K562 (cell line): ENCODE results near the gene SCAPER. TPM values are rescaled to one million over a fixed set of nuclear protein-coding genes. Genes with fewer than 3 reads are reported as not detected.

Source experiments
- AFF4 ChIP-seq: sonication (generic); formaldehyde crosslinking; IDR thresholded peaks from 2 replicates; pipeline ENCODE4 v1.8.0; 2023; ENCODE audit warnings: mild to moderate bottlenecking, missing genetic modification reagents
- ATF2 ChIP-seq: sonication (generic); formaldehyde crosslinking; IDR thresholded peaks from 2 replicates; pipeline ENCODE4 v1.8.1; 2022; ENCODE audit warnings: missing genetic modification reagents
- E2F5 ChIP-seq: sonication (generic); formaldehyde crosslinking; IDR thresholded peaks from 2 replicates; pipeline ENCODE4 v1.8.0; 2022; ENCODE audit warnings: mild to moderate bottlenecking, missing genetic modification reagents
- KAT7 ChIP-seq: sonication (generic); formaldehyde crosslinking; IDR thresholded peaks from 2 replicates; pipeline ENCODE4 v1.8.0; 2022; ENCODE audit warnings: missing genetic modification reagents, mild to moderate bottlenecking, borderline replicate concordance
- MEF2A ChIP-seq: IDR thresholded peaks from 2 replicates; pipeline ENCODE4 v1.6.1; 2011; ENCODE audit warnings: low read depth, mild to moderate bottlenecking, low read length, moderate library complexity; ENCODE audit not compliant: control insufficient read depth
- NR4A1 ChIP-seq, 2 experiments: fragments of 250-450 bp in 1 of 2; fragments of 450-650 bp in 1 of 2; sonication (Bioruptor Pico) in 1 of 2; IDR thresholded peaks; 2 replicates each; pipeline versions ENCODE4 v1.4.0 to v1.6.1; 2016 to 2020; ENCODE audit warnings: mild to moderate bottlenecking in 2 of 2, missing compliant biosample characterization in 1 of 2, missing genetic modification characterization in 1 of 2, moderate library complexity in 1 of 2
- PRMT5 ChIP-seq: sonication (generic); formaldehyde crosslinking; IDR thresholded peaks from 2 replicates; pipeline ENCODE4 v1.5.0; 2020; ENCODE audit warnings: missing genetic modification reagents
- SP2 ChIP-seq: IDR thresholded peaks from 2 replicates; pipeline ENCODE4 v1.6.1; 2011; ENCODE audit warnings: mild to moderate bottlenecking, low read depth, low read length, moderate library complexity; ENCODE audit not compliant: poor library complexity, severe bottlenecking; ENCODE audit errors: extremely low read depth
- ZNF140 ChIP-seq: fragments of 250-450 bp; sonication (Bioruptor Pico); IDR thresholded peaks from 2 replicates; pipeline ENCODE4 v1.8.0; 2021; ENCODE audit warnings: moderate library complexity, mild to moderate bottlenecking, inconsistent platforms
- ZNF197 ChIP-seq: fragments of 200-800 bp; sonication (Bioruptor generic); IDR thresholded peaks from 2 replicates; pipeline ENCODE4 v1.6.1; 2016; ENCODE audit warnings: low read depth, missing genetic modification characterization, missing compliant biosample characterization
- ZNF232 ChIP-seq: sonication (generic); formaldehyde crosslinking; IDR thresholded peaks from 2 replicates; pipeline ENCODE4 v1.8.0; 2022; ENCODE audit warnings: mild to moderate bottlenecking, missing genetic modification reagents
- ZNF354B ChIP-seq: fragments of 250-450 bp; sonication (Bioruptor Pico); IDR thresholded peaks from 2 replicates; pipeline ENCODE4 v1.4.0; 2020
- polyA plus RNA-seq, 8 experiments: library from polyadenylated mRNA; depleted of rRNA in 4 of 8; stranded (reverse) in 5 of 8; unstranded in 3 of 8; fragments of >200 nt; fragmentation: Nextera tagmentation in 2 of 8; fragmentation: Illumina TruSeq in 1 of 8; extraction: Ambion mirVana in 2 of 8; extraction: Trizol in 1 of 8; gene quantifications; 2 replicates each; pipeline versions ENCODE4 v1.2.1 to v1.2.3, GENCODE V29; 2011 to 2014; ENCODE audit warnings: inconsistent platforms in 1 of 8, missing spikeins in 1 of 8
- total RNA-seq, 7 experiments: library from RNA; depleted of rRNA in 6 of 7; stranded (reverse); fragments of >200 nt in 6 of 7; fragmentation: Illumina TruSeq in 2 of 7; extraction: Trizol in 2 of 7; gene quantifications; 2 replicates each; pipeline versions ENCODE4 v1.2.1 to v1.2.3, GENCODE V29; 2011 to 2021; ENCODE audit warnings: low replicate concordance in 1 of 7
- TF ChIP-seq, protein P1 (sequence below), 2 experiments: fragments of 450-650 bp in 1 of 2; sonication (generic) in 1 of 2; formaldehyde crosslinking; conservative IDR thresholded peaks; 2 replicates each; pipeline versions ENCODE4 v1.4.0 to v1.8.1; 2020 to 2022; ENCODE audit warnings: mild to moderate bottlenecking in 1 of 2, missing genetic modification reagents in 1 of 2
- TF ChIP-seq, protein P2 (sequence below): sonication (generic); formaldehyde crosslinking; IDR thresholded peaks from 2 replicates; pipeline ENCODE4 v1.8.1; 2022; ENCODE audit warnings: missing genetic modification reagents
- TF ChIP-seq, protein P3 (sequence below): fragments of 200-800 bp; sonication (Bioruptor generic); IDR thresholded peaks from 2 replicates; pipeline ENCODE4 v1.6.1; 2017; ENCODE audit warnings: missing genetic modification characterization, missing compliant biosample characterization

SCAPER gene
- total and polyA plus RNA-seq, 9 of the 15 experiments (the other 6 are each of a cell fraction or from before 2014, with no cell fraction given): 1.3 to 5.7 (median 3.2) TPM

- TF ChIP-seq ZNF354B (CRISPR knock-in tag) (no peak), ZNF140 (CRISPR knock-in tag) (no peak), PRMT5 (CRISPR knock-in tag) (no peak), KAT7 (CRISPR knock-in tag) (no peak), ZNF232 (CRISPR knock-in tag) (no peak), E2F5 (CRISPR knock-in tag) (no peak), MEF2A (no peak), NR4A1 (CRISPR knock-in tag; IDR thresholded peaks at IDR 0.05) (no peak), NR4A1 (tag; IDR thresholded peaks at IDR 0.05) (no peak), ZNF197 (CRISPR knock-in tag) (no peak), AFF4 (CRISPR knock-in tag) (no peak), SP2 (peak; percentile 70), ATF2 (CRISPR knock-in tag) (no peak)
- TF ChIP-seq, protein P1, sequence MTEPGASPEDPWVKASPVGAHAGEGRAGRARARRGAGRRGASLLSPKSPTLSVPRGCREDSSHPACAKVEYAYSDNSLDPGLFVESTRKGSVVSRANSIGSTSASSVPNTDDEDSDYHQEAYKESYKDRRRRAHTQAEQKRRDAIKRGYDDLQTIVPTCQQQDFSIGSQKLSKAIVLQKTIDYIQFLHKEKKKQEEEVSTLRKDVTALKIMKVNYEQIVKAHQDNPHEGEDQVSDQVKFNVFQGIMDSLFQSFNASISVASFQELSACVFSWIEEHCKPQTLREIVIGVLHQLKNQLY (CRISPR knock-in tag; conservative IDR thresholded peaks at IDR 0.05): no peak
- TF ChIP-seq, protein P2, sequence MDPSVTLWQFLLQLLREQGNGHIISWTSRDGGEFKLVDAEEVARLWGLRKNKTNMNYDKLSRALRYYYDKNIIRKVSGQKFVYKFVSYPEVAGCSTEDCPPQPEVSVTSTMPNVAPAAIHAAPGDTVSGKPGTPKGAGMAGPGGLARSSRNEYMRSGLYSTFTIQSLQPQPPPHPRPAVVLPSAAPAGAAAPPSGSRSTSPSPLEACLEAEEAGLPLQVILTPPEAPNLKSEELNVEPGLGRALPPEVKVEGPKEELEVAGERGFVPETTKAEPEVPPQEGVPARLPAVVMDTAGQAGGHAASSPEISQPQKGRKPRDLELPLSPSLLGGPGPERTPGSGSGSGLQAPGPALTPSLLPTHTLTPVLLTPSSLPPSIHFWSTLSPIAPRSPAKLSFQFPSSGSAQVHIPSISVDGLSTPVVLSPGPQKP (CRISPR knock-in tag): no peak
- TF ChIP-seq, protein P3, sequence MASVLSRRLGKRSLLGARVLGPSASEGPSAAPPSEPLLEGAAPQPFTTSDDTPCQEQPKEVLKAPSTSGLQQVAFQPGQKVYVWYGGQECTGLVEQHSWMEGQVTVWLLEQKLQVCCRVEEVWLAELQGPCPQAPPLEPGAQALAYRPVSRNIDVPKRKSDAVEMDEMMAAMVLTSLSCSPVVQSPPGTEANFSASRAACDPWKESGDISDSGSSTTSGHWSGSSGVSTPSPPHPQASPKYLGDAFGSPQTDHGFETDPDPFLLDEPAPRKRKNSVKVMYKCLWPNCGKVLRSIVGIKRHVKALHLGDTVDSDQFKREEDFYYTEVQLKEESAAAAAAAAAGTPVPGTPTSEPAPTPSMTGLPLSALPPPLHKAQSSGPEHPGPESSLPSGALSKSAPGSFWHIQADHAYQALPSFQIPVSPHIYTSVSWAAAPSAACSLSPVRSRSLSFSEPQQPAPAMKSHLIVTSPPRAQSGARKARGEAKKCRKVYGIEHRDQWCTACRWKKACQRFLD (CRISPR knock-in tag): no peak
Measured at GRCh38 chr15:76931397-76932134, 26.4 kb upstream of the SCAPER start, which contains the start of gene RCN2 (continued).
